Endometrial microvascular endothelial cells (primary cell): ENCODE results near the gene TMEM220. TPM values are rescaled to one million over a fixed set of nuclear protein-coding genes. Genes with fewer than 3 reads are reported as not detected.

ENCODE experiments used
- in situ Hi-C: cut with HindIII; loops from 2 replicates; pipeline ENCODE4 v1.10.0; 2017; ENCODE audit warnings: low sequenced_read_pairs, low pct_unique_long_range_greater_than_20kb; ENCODE audit errors: inconsistent ontology term
- total RNA-seq: library from RNA; depleted of rRNA; stranded (reverse); fragments of >200 nt; gene quantifications from one replicate; pipeline ENCODE4 v1.2.3, GENCODE V29; 2015; ENCODE audit errors: inconsistent ontology term

TMEM220 gene
- total RNA-seq, 1 donor from 2014 or later, result 4.4 TPM

DNA sequence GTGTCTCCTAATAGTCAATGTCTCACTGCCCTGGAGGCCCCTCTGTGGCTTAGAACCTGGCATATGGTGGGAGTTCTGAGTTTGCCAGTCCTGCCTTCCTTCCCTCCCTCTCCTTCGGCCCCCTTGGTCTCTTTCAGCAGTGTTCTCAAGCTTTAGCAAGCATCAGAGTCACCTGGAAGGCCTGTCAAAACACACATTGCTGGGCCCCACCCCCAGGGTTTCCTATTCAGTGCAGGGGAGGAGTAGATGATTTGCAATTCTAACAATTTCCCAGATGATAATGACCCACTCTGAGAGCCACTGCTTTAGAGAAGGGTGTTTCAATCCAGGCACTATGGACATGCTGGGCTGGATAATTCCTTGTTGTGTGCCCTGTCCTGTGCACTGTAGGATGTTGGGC, 26.4 kb upstream of the TMEM220 start:
- in situ Hi-C loops, result no loop called here

- in situ Hi-C loops, result no loop called here
These were observed 25.8 kb upstream of the TMEM220 start for GRCh38 chr17:10755592-10756127.

DNA sequence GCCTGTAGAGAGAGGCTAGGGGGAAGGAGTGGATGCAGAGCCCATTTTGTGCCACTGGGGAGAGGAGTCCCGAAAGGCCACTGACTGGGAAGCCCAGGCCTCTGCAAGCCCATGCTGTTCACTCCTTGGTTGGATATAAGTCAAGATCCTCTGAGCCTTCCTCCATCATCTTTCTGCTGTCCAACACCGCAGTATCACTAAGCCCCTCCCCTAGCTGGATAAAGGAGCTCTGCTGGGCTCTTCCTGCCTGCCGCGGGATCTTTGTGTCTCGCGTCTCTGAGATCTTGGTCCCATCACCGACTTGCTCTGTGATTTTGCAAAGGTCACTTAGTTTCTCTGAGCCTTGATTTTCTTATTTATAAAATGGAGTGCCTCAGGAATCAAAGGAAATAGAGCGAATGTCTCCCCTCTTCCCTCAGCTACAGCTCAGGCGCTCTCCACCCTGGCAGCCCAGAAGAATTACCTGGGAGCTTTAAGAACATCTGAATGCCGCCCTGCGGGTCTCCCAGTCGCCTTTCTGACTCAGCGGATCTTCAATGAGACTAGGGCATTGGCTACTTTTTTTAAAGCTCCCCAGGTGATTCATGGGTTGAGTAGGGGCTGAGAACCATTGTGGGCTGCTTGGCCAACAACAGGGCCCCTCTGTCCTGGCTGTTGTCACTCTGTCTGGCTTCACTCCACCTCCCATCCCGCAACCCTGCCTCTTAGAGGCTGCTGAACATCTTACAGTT, 25.2 kb upstream of the TMEM220 start:
- in situ Hi-C loops, result no loop called here

GRCh38 chr17:10754109-10754508, 24.3 kb upstream of the TMEM220 start:
- in situ Hi-C loops, result no loop called here

- in situ Hi-C loops, result no loop called here
These were observed 22.9 kb upstream of the TMEM220 start for GRCh38 chr17:10752696-10753095.

- in situ Hi-C loops, result no loop called here
These were observed 21.7 kb upstream of the TMEM220 start for GRCh38 chr17:10751563-10751962.

- in situ Hi-C loops, result no loop called here
These were observed 20.4 kb upstream of the TMEM220 start for GRCh38 chr17:10750210-10750609.

DNA sequence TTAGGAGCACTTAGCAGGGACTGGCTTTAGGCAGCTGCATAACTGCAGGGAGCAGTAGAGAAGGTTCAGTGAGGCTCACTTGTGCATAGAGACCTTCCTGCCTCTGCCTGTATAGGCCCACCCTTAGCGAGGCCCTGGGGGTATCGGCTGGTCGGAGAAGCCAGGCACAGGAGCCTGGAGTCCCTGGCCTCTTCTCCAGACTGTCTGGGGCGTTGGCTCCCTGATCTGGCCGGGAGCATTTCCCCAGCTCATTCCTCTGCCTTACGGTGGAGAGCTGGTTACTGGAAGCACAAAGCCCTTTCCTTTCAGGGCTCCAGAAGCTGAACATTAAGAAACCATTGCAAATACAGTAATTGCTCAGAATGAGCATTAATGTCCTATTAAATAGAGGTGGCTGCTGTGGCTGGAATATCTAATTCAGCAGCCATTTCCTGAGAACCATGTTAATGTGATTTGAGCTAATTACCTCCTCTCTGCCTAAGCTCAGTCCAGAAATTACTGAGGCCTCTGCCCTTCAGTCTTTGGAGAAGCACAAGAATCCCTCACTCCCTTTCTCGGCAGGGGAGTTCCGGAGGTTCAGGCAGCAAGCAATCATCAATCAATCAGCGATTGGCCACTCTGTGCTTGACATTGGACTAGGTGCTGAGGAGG, 18.8 kb upstream of the TMEM220 start:
- in situ Hi-C loops, result no loop called here

DNA sequence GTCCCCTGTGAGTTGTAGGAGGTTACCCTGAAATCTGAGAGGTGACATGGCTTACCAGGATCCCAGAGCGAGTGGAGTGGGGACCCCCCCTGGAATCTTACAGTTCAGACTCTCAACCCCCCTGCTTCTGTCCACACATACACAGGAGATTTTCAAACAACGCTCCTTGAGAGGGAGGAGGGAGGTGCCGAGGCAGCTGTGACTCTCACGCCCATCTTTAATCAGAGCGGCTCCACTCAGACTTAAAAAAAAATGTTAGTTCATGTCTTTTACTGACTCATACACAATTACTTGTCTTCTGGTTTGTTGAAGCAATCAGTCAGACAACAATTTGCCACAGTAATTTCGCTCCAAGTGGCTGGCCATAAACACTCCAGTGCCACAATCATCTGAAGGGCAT, 15.4 kb upstream of the TMEM220 start:
- in situ Hi-C loops, result no loop called here

DNA sequence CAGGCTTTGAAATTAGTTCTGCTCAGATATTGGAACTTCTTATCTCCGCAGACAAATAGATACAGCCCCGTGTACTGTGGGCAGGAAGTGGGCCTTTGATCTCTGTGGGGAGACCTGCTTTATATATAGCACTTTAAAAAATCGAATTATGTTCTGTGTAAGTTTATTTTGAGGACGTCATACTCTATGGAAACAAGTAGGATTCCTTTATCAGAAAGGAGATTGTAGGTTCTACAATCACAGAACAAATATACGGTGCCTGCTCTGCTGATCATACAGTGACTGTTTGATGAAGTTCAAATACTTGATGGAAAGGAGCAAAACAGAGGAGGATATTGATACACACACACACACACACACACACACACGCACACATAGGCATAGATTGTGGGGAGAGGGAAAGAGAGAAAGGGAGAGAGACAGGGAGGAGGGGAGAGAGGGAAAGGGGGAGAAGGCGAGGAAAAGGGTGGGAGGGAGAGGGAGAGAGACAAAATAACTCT, 14.7 kb upstream of the TMEM220 start:
- in situ Hi-C loops, result no loop called here

- in situ Hi-C loops, result no loop called here
These were observed 13.6 kb upstream of the TMEM220 start for GRCh38 chr17:10743316-10744009.

- in situ Hi-C loops, result no loop called here
These were observed 12.6 kb upstream of the TMEM220 start for GRCh38 chr17:10742431-10742830.

GRCh38 chr17:10741416-10742135, 11.8 kb upstream of the TMEM220 start:
- in situ Hi-C loops, result no loop called here

GRCh38 chr17:10739386-10739785, 9.6 kb upstream of the TMEM220 start:
- in situ Hi-C loops, result no loop called here

DNA sequence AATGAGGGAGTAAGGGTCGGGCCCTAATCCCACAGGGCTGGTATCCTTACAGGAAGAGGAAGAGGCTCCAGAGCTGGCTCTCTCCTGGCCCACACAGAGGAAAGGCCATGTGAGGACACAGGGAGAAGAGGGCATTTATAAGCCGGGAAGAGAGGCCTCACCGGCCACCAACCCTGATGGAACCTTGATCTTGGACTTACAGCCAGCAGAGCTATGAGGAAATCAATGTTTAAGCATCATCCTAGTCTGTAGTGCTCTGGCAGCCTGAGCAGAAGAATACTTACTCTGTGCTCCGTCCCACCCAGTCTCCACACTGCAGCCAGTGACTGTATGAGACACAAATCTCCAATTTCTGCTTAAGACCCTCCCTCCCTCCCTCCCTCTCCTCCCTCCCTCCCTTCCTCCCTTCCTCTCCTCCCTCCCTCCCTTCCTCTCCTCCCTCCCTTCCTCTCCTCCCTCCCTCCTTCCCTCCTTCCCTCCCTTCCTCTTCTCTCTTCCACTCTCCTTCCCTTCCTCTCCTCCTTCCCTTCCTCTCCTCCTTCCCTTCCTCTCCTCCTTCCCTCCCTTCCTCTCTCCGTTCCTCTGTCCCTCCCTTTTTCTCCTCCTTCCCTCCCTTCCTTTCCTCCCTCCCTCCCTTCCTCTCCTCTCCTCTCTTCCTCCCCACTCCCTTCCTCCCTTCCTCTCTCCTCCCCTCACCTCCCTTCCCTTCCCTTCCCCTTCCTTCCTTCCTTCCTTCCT, 8.9 kb upstream of the TMEM220 start:
- in situ Hi-C loops, result no loop called here

DNA sequence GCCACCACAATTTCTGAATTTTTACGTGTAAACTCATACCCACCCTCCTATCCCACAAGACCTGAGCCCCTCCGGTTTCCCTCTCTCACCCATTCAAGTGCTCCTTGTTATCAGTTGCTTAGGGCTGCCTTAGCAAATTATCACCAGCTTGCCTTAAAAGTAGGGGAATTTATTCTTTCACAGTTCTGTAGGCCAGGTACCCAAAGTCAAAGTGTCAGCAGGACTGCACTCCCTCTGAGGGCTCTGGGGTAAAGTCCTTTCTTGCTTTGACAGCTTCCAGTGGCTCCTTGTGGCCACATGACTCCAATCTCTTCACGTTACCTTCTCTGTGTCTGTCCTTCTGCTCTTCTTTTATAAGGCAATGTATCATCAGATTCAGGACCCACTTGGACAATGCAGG, 7.9 kb upstream of the TMEM220 start:
- in situ Hi-C loops, result no loop called here

DNA sequence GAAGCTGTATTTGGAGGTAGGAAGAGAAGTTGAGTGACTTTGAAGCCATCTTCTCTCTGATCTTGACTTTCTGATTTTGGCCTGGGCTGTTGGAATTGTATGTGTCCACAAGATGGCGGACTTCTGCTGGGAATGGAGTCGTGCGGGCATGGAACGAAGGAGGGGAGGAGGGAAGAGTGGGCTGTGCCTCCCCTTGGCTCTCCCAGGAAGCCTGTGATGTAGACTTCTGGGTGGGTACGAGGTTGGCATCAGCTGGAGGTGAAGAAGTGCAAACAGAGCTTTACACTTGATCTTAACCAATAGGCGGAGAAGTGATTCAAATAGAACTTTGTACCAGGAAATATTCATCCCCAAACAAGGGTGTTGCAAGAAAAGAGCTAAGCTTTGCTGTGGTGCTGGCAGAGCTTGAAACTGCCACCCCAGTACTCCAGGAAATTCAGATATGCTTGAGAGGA, 7.4 kb upstream of the TMEM220 start:
- in situ Hi-C loops, result no loop called here

GRCh38 chr17:10735821-10736220, 6.0 kb upstream of the TMEM220 start:
- in situ Hi-C loops, result no loop called here
